ENCODE measurements around the gene TRIM67. TPM values are rescaled to one million over a fixed set of nuclear protein-coding genes. Genes with fewer than 3 reads are reported as not detected.

Gene TRIM67
- total RNA-seq, 1 experiment from 2014 or later, result not detected

DNA sequence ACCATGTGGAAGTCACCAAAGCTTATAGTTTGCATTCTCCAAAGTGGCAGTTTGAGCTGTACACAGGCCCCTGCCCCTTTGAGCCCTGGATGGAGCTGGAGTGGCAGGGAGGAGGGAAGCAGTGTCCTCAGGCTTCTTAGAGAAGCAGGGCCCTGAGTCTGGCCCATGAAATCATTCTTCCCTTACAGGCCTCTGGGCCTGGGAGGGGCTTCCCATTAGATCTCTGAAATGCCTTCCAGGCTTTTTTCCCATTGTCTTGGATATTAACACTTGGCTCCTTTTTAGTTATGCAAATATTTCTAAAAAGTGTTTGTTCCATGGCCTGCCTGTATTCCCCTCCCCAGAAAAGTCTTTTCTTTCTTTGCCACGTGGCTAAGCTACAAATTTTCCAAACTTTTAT lies 10.0 kb upstream of the TRIM67 start:
- ChIA-PET POLR2A (ENCODE audit: unreplicated experiment) (no interaction called here), CTCF (no interaction called here)

DNA sequence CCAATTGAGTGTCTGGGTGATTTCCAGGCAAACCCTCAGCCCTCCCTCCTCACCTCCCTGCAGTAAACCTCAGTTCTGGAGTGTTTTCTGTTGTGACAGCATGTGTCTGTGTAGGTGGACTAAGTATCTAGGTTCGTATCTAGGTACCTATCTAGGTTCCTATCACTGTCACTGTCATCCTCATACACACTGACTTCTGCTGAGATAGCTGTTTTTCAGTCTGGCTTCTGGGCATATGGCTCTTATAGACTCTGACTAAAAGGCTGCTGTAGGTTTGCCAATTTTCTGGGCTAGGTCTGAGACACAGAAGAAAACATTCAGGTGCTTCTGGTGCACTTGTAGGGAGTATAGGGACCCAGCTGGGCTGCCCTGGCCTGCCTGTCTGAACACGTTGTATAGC lies 8.1 kb upstream of the TRIM67 start:
- intact Hi-C loops (cut with micrococcal nuclease; ENCODE audit: unreplicated experiment), result no loop called here
- Histone ChIP-seq H3K4me1 (replicated peaks; ENCODE audit: insufficient read depth) (no peaks in the 10 kb centered on the region), H3K9me3 (ENCODE audit: insufficient read depth, low read depth) (no peaks in the 10 kb centered on the region), H3K4me3 (no peak overlapping the region), H3K9me2 (ENCODE audit: insufficient read depth) (no peaks in the 10 kb centered on the region), H2AFZ (no peak overlapping the region), H3K36me3 (ENCODE audit: low read depth) (no peaks in the 10 kb centered on the region), H4K20me1 (ENCODE audit: insufficient read depth) (no peaks in the 10 kb centered on the region), H3K27ac (no peak overlapping the region), H3K79me2 (ENCODE audit: low read depth) (no peaks in the 10 kb centered on the region), H3F3A (ENCODE audit: insufficient read depth, low read depth) (no peaks in the 10 kb centered on the region), H3K27me3 (ENCODE audit: insufficient read depth, low read depth) (peaks cover 26% of the 10 kb centered on the region), H3K4me2 (no peak overlapping the region)
- CTCF ChIA-PET, result no interaction called here
- BruUV-seq (replicated peaks), result no TSS peak
- POLR2A ChIA-PET (ENCODE audit: unreplicated experiment), result interaction anchor here (0.5 kb wide), 1 partner anchor 1723 kb away, joined by 3 read pairs; no protein-coding TSS in a partner anchor
- DNase-seq, result no peak
- TF ChIP-seq, protein P1, sequence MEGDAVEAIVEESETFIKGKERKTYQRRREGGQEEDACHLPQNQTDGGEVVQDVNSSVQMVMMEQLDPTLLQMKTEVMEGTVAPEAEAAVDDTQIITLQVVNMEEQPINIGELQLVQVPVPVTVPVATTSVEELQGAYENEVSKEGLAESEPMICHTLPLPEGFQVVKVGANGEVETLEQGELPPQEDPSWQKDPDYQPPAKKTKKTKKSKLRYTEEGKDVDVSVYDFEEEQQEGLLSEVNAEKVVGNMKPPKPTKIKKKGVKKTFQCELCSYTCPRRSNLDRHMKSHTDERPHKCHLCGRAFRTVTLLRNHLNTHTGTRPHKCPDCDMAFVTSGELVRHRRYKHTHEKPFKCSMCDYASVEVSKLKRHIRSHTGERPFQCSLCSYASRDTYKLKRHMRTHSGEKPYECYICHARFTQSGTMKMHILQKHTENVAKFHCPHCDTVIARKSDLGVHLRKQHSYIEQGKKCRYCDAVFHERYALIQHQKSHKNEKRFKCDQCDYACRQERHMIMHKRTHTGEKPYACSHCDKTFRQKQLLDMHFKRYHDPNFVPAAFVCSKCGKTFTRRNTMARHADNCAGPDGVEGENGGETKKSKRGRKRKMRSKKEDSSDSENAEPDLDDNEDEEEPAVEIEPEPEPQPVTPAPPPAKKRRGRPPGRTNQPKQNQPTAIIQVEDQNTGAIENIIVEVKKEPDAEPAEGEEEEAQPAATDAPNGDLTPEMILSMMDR (conservative IDR thresholded peaks at IDR 0.05), result no peak
- no peak for TF ChIP-seq EZH2 (IDR thresholded peaks at IDR 0.05; ENCODE audit: low read depth)

More for the DNA sequence above, 10.0 kb upstream of the TRIM67 start:
- no TSS peak for BruUV-seq (replicated peaks)
- H3F3A ChIP-seq (ENCODE audit: insufficient read depth, low read depth), result no peaks in the 10 kb centered on the region
- no peaks in the 10 kb centered on the region for H3K36me3 ChIP-seq (ENCODE audit: low read depth)
- no peak for DNase-seq
- peaks cover 22% of the 10 kb centered on the region; the same call in 1 of the 2 replicates for H3K27me3 ChIP-seq (ENCODE audit: insufficient read depth, low read depth)
- no peaks in the 10 kb centered on the region for H3K9me3 ChIP-seq (ENCODE audit: insufficient read depth, low read depth)
- no peak overlapping the region for H3K4me2 ChIP-seq
- H2AFZ ChIP-seq, result no peak overlapping the region
- H3K27ac ChIP-seq, result no peak overlapping the region
- H3K4me3 ChIP-seq, result no peak overlapping the region
- intact Hi-C loops (cut with micrococcal nuclease; ENCODE audit: unreplicated experiment), result no loop called here
- TF ChIP-seq, protein P1 (conservative IDR thresholded peaks at IDR 0.05), result no peak
- no peaks in the 10 kb centered on the region for H4K20me1 ChIP-seq (ENCODE audit: insufficient read depth)
- H3K79me2 ChIP-seq (ENCODE audit: low read depth), result no peaks in the 10 kb centered on the region
- H3K4me1 ChIP-seq (replicated peaks; ENCODE audit: insufficient read depth), result no peaks in the 10 kb centered on the region
- H3K9me2 ChIP-seq (ENCODE audit: insufficient read depth), result no peaks in the 10 kb centered on the region

DNA sequence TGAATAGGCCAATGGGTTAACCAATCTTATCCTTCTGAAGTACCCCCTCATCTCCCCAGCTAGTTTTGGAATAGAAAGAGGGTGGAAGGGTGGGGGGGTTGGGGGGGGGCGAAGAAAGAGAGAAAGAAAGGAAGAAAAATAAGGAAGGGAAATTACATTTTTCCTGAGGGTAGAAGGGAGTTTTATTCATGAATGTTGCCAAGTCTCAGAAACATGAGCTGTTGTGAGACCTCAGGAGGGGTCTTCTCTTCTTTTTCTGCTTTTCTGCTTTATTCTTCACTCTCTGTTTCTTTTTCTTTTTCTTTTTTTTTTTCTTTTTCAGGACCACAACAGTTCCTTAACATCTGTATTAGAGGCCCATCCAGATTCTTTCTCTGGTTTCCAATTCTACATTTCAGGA lies 6.0 kb upstream of the TRIM67 start:
- Histone ChIP-seq H3K27me3 (ENCODE audit: insufficient read depth, low read depth) (peaks cover 30% of the 10 kb centered on the region), H3K4me2 (no peak overlapping the region)
- no TSS peak for BruUV-seq (replicated peaks)

More for the DNA sequence above, 6.0 kb upstream of the TRIM67 start:
- no peak overlapping the region for H3K4me3 ChIP-seq
- H3K9me2 ChIP-seq (ENCODE audit: insufficient read depth), result no peaks in the 10 kb centered on the region
- intact Hi-C loops (cut with micrococcal nuclease; ENCODE audit: unreplicated experiment), result no loop called here
- no peak overlapping the region for H2AFZ ChIP-seq
- ChIA-PET CTCF (no interaction called here), POLR2A (ENCODE audit: unreplicated experiment) (no interaction called here)
- H3K9me3 ChIP-seq (ENCODE audit: insufficient read depth, low read depth), result no peaks in the 10 kb centered on the region
- H3K79me2 ChIP-seq (ENCODE audit: low read depth), result no peaks in the 10 kb centered on the region
- H3F3A ChIP-seq (ENCODE audit: insufficient read depth, low read depth), result no peaks in the 10 kb centered on the region
- H4K20me1 ChIP-seq (ENCODE audit: insufficient read depth), result no peaks in the 10 kb centered on the region
- H3K36me3 ChIP-seq (ENCODE audit: low read depth), result no peaks in the 10 kb centered on the region
- H3K27ac ChIP-seq, result no peak overlapping the region
- no peak for DNase-seq
- TF ChIP-seq EZH2 (IDR thresholded peaks at IDR 0.05; ENCODE audit: low read depth), result no peak
- TF ChIP-seq, protein P1 (conservative IDR thresholded peaks at IDR 0.05), result no peak
- H3K4me1 ChIP-seq (replicated peaks; ENCODE audit: insufficient read depth), result no peaks in the 10 kb centered on the region
